GM12892 (cell line): ENCODE results near the gene SENP6.
A peak's percentile ranks its signal among the peaks of the same experiment; 100 is the strongest.
"Not testable (repeated sequence)": the region's sequence is repeated elsewhere in the genome, so short reads cannot be mapped to it uniquely, and the experiment has no call there.

Experiments used
- DNase-seq: peaks from one replicate; pipeline ENCODE4 v3.0.0; 2011; ENCODE audit not compliant: insufficient read length
- FAIRE-seq: peaks from 2 replicates; lab custom pipeline; 2011; peaks lifted over from hg19 to GRCh38; lab: Jason Lieb, UNC
- POLR2A ChIP-seq: IDR thresholded peaks from 2 replicates; pipeline ENCODE4 v1.6.1; 2011; ENCODE audit warnings: low read depth, low read length, control low read depth
- POLR2AphosphoS5 ChIP-seq: IDR thresholded peaks from 2 replicates; pipeline ENCODE4 v1.6.1; 2011; ENCODE audit warnings: low read depth, low read length, control low read depth
- TAF1 ChIP-seq: IDR thresholded peaks from 2 replicates; pipeline ENCODE4 v1.6.1; 2011; ENCODE audit warnings: low read depth, mild to moderate bottlenecking, control low read depth, low read length, borderline replicate concordance

Gene SENP6

DNA sequence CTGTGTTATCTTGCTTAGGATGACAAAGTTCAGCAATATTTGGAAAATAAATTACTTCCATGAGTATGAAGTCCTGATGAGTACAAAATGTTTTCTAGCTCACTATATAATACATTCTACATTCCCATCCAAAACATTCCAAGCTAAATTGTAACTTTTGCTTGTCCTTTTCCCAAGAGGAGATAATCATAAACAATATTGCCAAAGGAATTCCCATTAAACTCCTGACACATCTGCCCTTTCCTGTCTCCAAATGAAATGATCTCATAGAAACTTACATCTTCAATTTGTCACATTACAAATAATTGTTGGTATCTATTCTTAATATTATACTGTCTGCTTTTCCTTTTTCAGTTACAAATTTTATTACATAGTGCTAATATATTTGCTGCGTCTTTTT, 20.4 kb upstream of the SENP6 start:
- FAIRE-seq: no peak
- TF ChIP-seq POLR2A (no peak), TAF1 (no peak), POLR2AphosphoS5 (no peak)
- DNase-seq: no peak

DNA sequence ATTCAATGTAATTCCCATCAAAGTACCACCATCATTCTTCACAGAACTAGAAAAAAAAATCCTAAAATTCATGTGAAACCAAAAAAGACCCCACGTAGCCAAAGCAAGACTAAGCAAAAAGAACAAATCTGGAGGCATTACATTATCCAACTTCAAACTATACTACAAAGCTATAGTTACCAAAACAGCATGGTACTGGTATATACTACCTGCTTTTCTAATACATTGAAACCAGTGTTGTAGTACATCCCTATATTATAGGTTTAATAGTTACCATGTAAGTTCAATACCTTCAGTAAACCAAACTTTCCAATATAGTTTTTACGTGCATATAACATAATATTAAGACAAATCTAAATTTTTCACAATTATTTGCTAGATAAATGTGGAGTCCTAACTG, 17.1 kb upstream of the SENP6 start:
- not testable (repeated sequence) for DNase-seq, FAIRE-seq

- DNase-seq (no peak), FAIRE-seq (no peak)
- TF ChIP-seq TAF1 (no peak), POLR2AphosphoS5 (no peak), POLR2A (no peak)
These were observed 12.7 kb upstream of the SENP6 start for GRCh38 chr6:75588948-75589347.

DNA sequence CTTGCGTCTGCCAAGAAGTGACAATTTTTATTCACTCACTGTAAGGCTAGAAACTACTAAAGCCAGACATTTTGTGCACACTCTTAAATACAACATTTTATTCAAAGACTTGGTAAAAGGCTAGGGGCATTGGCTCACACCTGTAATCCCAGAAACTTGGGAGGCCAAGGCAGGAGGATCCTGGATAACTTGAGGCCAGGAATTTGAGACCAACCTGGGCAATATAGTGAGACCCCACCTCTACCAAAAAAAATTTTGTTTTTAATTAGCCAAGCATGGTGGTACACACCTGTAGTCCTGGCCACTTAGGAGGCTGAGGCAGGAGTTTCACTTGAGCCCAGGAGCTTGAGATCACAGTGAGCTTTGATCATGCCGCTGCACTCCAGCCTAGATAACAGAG, 11.3 kb upstream of the SENP6 start:
- DNase-seq (no peak), FAIRE-seq (no peak)
- TF ChIP-seq TAF1 (no peak), POLR2A (no peak), POLR2AphosphoS5 (no peak)

DNA sequence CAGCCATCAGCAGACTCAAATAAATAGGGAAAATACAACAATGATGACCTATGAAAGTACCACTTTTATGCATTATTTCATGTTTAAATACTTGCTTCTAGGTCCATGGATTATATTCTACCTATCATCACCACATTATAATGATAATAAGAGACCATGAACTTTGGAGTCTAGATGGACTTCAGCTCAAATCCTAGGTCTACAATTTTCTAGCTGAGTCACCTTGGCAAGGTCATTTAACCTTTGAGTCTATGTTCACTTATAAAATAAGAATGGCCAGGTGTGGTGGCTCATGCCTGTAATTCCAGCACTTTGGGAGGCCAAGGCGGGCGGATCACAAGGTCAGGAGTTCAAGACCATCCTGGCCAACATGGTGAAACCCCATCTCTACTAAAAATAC, 5.3 kb upstream of the SENP6 start:
- FAIRE-seq, DNase-seq: not testable (repeated sequence)

- FAIRE-seq: peak; percentile 38
- TF ChIP-seq TAF1 (no peak), POLR2A (no peak), POLR2AphosphoS5 (no peak)
- DNase-seq: no peak
These were observed 912 bp upstream of the SENP6 start for GRCh38 chr6:75600768-75601167.

GRCh38 chr6:75602246-75603105, 796 bp downstream of the SENP6 start:
- TF ChIP-seq POLR2AphosphoS5: no peak
- TF ChIP-seq TAF1: no peak
- TF ChIP-seq POLR2A: no peak
- peak; percentile 26 for DNase-seq
- peak; percentile 80 for FAIRE-seq

- FAIRE-seq (no peak), DNase-seq (no peak)
- TF ChIP-seq POLR2A (no peak), TAF1 (no peak), POLR2AphosphoS5 (no peak)
These were observed 1.4 kb downstream of the SENP6 start for GRCh38 chr6:75603106-75603420.

DNA sequence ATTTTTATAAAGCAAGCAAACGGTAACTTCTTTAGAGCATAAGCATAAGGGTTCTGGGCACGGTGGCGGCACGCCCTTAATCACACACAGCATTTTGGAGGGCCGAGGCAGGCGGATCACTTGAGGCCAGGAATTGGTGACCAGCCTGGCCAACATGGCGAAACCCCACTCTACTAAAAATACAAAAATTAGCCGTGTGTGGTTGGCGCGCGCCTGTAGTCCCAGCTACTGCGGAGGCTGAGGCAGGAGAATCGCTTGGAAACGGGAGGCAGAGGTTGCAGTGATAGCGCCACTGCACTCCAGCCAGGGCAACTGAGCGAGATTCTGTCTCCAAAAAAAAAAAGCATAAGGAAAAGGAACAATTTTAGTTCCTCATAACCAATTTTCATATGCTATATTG, 2.6 kb downstream of the SENP6 start:
- TF ChIP-seq TAF1 (no peak), POLR2AphosphoS5 (no peak), POLR2A (no peak)
- FAIRE-seq: no peak
- no peak for DNase-seq

DNA sequence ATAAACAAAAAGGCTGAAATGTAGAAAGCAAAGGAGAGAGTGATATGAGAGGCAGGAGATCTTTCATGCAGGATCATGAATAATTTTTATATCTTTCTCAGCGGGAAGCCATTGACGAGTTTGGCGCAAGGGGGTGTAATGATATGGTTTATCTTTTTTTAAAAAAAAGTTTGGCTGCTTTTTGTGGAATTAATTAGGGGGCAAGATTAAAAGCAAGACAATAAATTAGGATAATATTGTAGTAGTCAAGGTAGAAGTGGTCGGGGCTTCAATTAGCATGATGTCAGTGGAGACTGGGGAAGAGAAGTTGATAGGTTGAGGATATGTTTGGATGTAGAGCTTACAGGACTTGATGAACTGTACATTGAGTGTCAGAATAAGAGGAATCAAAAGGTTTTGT, 4.0 kb downstream of the SENP6 start:
- DNase-seq (no peak), FAIRE-seq (no peak)
- no peak for TF ChIP-seq TAF1
- no peak for TF ChIP-seq POLR2A
- TF ChIP-seq POLR2AphosphoS5: no peak

DNA sequence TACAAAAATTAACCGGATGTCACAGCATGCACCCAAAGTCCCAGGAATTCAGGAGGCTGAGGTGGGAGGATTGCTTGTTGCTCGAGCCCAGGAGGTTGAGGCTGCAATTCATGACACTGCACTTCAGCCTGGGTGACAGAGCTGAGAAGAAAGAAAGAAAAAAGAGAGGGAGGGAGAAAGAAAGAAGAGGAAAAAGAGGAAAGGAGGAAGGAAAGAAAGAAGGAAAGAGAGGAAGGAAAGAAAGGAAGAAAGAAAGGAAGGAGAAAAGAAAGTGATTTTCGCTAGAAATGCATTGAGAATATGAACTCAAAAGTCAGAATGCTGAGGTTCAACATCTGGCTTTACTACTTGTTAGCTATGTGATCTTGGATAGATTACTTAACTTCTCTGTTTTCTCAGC, 6.6 kb downstream of the SENP6 start:
- TF ChIP-seq TAF1: no peak
- TF ChIP-seq POLR2A: no peak
- TF ChIP-seq POLR2AphosphoS5: no peak
- DNase-seq: no peak
- FAIRE-seq: no peak

DNA sequence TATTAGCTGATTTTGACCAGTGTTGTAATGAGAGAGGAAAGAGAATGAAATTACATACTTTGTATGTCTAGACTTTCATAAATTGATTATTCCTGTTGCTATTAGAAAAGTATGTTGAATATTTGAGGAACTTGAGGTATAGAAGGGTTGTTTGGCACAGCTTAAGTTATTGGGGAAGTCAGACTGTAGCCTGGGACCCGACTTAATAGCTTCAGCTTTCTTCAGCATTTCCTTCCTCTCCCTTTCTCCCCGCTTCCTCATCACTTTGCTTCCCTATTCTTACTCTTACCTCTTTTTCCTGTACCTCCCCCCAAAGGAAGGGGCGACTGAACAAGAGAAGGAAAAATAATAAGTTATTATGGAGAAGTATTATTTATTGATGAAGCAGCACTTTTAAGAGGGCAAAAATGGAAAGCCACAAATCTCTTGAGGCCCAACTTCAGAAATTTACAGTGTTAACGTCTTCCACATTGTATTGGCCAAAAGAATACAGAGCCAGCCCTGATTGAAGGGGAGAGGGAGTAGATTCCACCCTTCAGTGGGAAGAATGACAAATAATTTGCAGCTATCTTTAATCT, 7.4 kb downstream of the SENP6 start:
- TF ChIP-seq POLR2AphosphoS5 (no peak), POLR2A (no peak), TAF1 (no peak)
- FAIRE-seq: no peak
- DNase-seq: no peak

DNA sequence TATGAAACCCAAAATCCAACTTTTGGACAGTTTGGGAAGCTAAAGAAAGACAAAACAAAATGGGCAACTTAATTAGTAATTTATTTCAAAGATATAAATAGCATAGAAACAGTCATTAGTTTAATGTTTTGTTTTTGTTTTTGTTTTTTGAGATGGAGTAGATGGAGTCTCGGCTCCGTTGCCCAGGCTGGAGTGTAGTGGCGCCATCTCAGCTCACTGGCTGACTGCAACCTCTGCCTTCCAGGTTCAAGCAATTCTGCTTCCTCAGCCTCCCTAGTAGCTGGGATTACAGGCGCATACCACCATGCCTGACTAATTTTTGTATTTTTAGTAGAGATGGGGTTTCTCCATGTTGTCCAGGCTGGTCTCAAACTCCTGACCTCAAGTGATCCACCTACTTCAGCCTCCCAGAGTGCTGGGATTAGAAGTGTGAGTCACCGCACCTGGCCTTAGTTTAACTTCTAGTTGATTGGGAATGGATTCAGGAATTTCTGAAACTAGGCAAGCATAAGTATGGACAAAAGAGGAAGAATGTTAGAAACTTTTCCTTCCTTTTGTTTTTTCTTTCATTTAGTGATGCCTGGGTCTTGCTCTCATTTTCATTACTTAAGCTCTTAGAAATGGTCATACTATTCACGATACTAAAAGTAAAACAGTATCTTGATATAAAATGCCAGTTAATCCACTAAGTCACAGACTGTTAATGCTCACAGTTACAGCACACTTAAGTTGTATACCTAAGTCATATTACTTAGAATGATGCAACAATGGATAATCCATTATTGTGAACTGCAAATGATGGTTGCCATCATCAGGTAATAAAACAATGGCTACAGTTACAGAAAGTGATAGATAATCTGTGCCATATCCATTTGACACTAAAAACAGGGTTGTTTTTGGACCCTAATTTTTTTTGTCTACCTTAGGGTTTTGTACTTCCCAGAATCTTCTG, 8.2 kb downstream of the SENP6 start:
- TF ChIP-seq POLR2A: no peak
- no peak for TF ChIP-seq POLR2AphosphoS5
- no peak for TF ChIP-seq TAF1
- FAIRE-seq: no peak
- no peak for DNase-seq
